Measurements from ENCODE around the gene TRAPPC12. TPM values are rescaled to one million over a fixed set of nuclear protein-coding genes. Genes with fewer than 3 reads are reported as not detected.

Gene TRAPPC12
- total RNA-seq, 1 donor from 2014 or later, result 94.8 TPM

DNA sequence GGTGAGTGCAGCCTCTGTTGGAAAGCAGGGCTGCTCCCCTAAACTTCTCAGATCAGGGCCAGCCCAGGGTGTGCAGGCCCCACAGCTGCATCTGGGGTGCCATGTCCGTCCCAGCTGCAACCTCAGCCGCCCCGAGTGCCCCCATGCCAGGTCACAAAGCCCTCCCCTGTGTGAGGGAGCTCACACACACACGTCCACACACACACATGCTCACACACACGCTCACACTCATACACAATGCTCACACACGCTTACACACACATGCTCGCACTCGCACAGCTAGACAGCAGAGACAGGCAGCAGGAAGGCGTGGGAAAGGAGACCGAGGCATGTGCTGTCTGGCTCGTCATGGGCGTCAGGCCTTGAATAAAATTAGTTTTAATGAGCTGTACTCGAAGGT is 84.5 kb downstream of the TRAPPC12 start:
- TF ChIP-seq POLR2A (IDR thresholded peaks at IDR 0.05) (no peak), POLR2AphosphoS5 (IDR thresholded peaks at IDR 0.05; ENCODE audit: insufficient read depth in 1 of 2, low read depth in 1 of 2) (no peak)
- TF ChIP-seq, protein P1, sequence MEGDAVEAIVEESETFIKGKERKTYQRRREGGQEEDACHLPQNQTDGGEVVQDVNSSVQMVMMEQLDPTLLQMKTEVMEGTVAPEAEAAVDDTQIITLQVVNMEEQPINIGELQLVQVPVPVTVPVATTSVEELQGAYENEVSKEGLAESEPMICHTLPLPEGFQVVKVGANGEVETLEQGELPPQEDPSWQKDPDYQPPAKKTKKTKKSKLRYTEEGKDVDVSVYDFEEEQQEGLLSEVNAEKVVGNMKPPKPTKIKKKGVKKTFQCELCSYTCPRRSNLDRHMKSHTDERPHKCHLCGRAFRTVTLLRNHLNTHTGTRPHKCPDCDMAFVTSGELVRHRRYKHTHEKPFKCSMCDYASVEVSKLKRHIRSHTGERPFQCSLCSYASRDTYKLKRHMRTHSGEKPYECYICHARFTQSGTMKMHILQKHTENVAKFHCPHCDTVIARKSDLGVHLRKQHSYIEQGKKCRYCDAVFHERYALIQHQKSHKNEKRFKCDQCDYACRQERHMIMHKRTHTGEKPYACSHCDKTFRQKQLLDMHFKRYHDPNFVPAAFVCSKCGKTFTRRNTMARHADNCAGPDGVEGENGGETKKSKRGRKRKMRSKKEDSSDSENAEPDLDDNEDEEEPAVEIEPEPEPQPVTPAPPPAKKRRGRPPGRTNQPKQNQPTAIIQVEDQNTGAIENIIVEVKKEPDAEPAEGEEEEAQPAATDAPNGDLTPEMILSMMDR (IDR thresholded peaks at IDR 0.05), result no peak
- Histone ChIP-seq H3K4me3 (no peak overlapping the region), H3K27me3 (no peaks in the 10 kb centered on the region), H3K9me3 (no peaks in the 10 kb centered on the region), H3K27ac (no peak overlapping the region), H3K4me1 (peaks cover 10% of the 10 kb centered on the region), H3K36me3 (peaks cover 0 to 53% of the 10 kb centered on the region in 2 donors)
- intact Hi-C loops (cut with DNase I), result no loop called here
- no peak for DNase-seq (ENCODE audit: extremely low spot score in 2 of 2)

DNA sequence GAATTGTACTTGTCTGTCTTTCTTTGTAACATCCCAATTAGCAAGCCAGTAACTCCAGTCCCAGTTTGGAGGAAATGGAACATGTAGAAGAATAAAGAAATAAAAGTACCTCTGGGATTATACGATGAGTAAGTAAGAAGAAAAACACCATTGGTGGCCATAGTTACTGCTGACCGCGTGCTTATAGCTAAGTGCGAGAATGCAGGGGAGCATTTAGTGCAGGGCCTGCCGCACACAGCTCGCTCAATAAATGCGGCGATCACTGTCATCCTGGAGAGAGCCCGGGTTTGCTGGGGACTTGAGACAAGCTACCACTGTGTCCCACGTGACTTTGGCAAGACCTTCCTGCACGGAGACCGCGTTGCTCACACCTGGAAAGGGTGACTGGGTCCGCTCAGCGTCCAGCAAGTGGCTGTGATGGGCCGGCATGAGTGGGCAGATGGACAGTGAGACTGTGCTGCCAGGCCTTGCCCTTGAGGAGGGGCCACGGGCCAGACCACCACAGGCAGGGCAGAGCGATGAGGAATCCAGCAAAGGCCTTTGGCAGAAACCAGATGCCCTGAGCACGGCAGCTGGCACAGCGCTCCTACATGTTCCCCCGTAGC is 85.0 kb downstream of the TRAPPC12 start:
- peaks cover 0 to 55% of the 10 kb centered on the region in 2 donors for H3K36me3 ChIP-seq
- no peaks in the 10 kb centered on the region for H3K9me3 ChIP-seq
- no peaks in the 10 kb centered on the region for H3K27me3 ChIP-seq
- no peak for DNase-seq (ENCODE audit: extremely low spot score in 2 of 2)
- intact Hi-C loops (cut with DNase I), result no loop called here
- H3K27ac ChIP-seq, result no peak overlapping the region
- peaks cover 16% of the 10 kb centered on the region for H3K4me1 ChIP-seq
- TF ChIP-seq POLR2A (IDR thresholded peaks at IDR 0.05) (no peak), POLR2AphosphoS5 (IDR thresholded peaks at IDR 0.05; ENCODE audit: insufficient read depth in 1 of 2, low read depth in 1 of 2) (no peak)
- TF ChIP-seq, protein P1 (IDR thresholded peaks at IDR 0.05), result no peak
- H3K4me3 ChIP-seq, result no peak overlapping the region

DNA sequence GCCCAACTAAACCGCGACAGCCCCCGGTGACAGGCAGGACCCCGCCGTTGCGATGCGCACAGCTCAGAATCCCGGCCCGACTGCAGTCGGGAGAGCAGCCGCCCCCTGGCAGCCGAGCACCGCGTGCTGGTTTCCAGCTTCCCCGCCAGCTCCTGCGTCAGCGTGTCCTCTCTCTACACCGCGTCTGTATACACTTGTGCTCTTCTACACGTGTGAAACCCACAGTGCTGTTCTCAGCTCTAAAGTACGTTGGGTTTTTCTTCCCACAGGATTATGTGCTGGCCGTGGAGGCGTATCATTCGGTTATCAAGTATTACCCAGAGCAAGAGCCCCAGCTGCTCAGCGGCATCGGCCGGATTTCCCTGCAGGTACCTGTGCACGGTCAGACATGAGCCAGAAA is 85.8 kb downstream of the TRAPPC12 start:
- intact Hi-C loops (cut with DNase I), result no loop called here
- Histone ChIP-seq H3K36me3 (peaks cover 0 to 55% of the 10 kb centered on the region in 2 donors), H3K27me3 (no peaks in the 10 kb centered on the region), H3K4me1 (peaks cover 22% of the 10 kb centered on the region), H3K27ac (peak overlapping the region; percentile 58), H3K4me3 (no peak overlapping the region), H3K9me3 (no peaks in the 10 kb centered on the region)
- TF ChIP-seq POLR2AphosphoS5 (IDR thresholded peaks at IDR 0.05; ENCODE audit: insufficient read depth in 1 of 2, low read depth in 1 of 2) (no peak), POLR2A (IDR thresholded peaks at IDR 0.05) (no peak)
- TF ChIP-seq, protein P1 (IDR thresholded peaks at IDR 0.05), result no peak
- no peak for DNase-seq (ENCODE audit: extremely low spot score in 2 of 2)

DNA sequence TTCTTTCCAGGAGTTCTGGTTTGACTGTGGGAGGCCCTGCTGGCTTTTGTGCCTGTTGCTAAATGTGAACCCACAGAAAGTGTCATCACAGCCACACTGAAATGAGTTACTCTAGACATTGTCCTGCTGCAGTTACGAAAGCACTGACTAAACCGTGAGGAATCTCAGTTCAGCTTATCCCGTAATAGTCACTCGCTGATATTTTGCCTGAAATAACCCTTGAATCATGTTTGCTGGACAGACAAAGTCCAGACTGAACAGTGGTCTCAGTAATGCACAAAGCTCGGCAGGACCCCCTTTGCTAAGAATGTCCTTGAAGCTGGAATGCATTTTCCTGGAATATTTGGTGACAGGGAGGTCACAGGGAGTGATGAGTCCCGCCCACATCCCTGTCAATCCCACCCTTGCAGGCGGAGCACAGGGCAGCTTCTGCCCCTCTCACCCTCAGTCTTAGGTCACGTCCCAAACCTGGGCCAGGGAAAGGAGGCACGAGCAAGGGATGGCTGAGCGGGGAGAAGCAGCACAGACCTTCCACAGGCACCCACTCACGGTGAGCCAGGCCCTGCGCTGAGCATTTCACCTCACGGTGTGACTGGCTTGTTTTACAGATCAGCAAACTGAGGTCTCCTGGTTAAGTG is 86.5 kb downstream of the TRAPPC12 start:
- Histone ChIP-seq H3K4me3 (no peak overlapping the region), H3K9me3 (no peaks in the 10 kb centered on the region), H3K36me3 (peaks cover 0 to 54% of the 10 kb centered on the region in 2 donors), H3K27ac (peak overlapping the region; percentile 75), H3K4me1 (peaks cover 22% of the 10 kb centered on the region), H3K27me3 (no peaks in the 10 kb centered on the region)
- intact Hi-C loops (cut with DNase I), result no loop called here
- DNase-seq (ENCODE audit: extremely low spot score in 2 of 2), result no peak
- TF ChIP-seq, protein P1 (IDR thresholded peaks at IDR 0.05), result no peak
- TF ChIP-seq POLR2AphosphoS5 (IDR thresholded peaks at IDR 0.05; ENCODE audit: insufficient read depth in 1 of 2, low read depth in 1 of 2) (no peak), POLR2A (IDR thresholded peaks at IDR 0.05) (no peak)

DNA sequence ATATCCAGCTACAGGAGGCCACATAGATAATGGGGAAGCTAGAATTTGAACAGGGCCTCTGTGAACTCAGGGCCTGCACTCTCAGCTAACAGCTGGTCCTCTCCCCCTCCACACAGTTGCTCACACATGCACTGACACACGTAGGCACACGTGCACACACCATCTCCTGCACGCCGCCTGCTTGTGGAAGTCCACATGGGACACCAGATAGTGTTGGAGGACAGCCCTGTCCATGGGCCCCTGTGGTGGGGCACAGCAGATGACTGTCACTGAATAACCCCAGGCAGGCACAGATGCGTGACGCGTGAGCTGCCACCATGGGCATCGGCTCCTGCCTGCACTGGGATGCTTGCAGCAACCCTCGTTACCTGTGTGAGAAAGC is 87.0 kb downstream of the TRAPPC12 start:
- Histone ChIP-seq H3K36me3 (peaks cover 0 to 49% of the 10 kb centered on the region in 2 donors), H3K27me3 (no peaks in the 10 kb centered on the region), H3K4me3 (no peak overlapping the region), H3K27ac (peak overlapping the region; percentile 75), H3K9me3 (no peaks in the 10 kb centered on the region), H3K4me1 (peaks cover 22% of the 10 kb centered on the region)
- TF ChIP-seq POLR2A (IDR thresholded peaks at IDR 0.05) (no peak), POLR2AphosphoS5 (IDR thresholded peaks at IDR 0.05; ENCODE audit: insufficient read depth in 1 of 2, low read depth in 1 of 2) (no peak)
- TF ChIP-seq, protein P1 (IDR thresholded peaks at IDR 0.05), result no peak
- intact Hi-C loops (cut with DNase I), result no loop called here
- DNase-seq (ENCODE audit: extremely low spot score in 2 of 2), result no peak

All from vagina (tissue), 2 donors.